Fibroblast of the aortic adventitia (primary cell): Measurements from ENCODE around the gene MMAA. TPM values are rescaled to one million over a fixed set of nuclear protein-coding genes. Genes with fewer than 3 reads are reported as not detected.
A peak's percentile ranks its signal among the peaks of the same experiment; 100 is the strongest.
"Not testable (repeated sequence)": the region's sequence is repeated elsewhere in the genome, so short reads cannot be mapped to it uniquely, and the experiment has no call there.

ENCODE experiments used
- DNase-seq: peaks from one replicate; pipeline ENCODE4 v3.0.0-alpha.2; 2010; ENCODE audit warnings: low read depth
- H3K4me3 ChIP-seq: 2 replicates; pipeline ENCODE4 v1.5.1; 2011; ENCODE audit warnings: low read depth, mild to moderate bottlenecking, control low read depth, low read length, moderate library complexity
- total RNA-seq: library from RNA; depleted of rRNA; stranded (reverse); fragments of >200 nt; gene quantifications from 2 replicates; pipeline ENCODE4 v1.2.3, GENCODE V29; 2012; ENCODE audit warnings: low replicate concordance
- TF ChIP-seq, protein P1 (sequence below): IDR thresholded peaks from 2 replicates; pipeline ENCODE4 v1.5.1; 2011; ENCODE audit warnings: mild to moderate bottlenecking, low read length, control low read depth, inconsistent platforms; ENCODE audit not compliant: insufficient read depth

MMAA gene
- total RNA-seq, 1 donor, result 9.2 TPM

DNA sequence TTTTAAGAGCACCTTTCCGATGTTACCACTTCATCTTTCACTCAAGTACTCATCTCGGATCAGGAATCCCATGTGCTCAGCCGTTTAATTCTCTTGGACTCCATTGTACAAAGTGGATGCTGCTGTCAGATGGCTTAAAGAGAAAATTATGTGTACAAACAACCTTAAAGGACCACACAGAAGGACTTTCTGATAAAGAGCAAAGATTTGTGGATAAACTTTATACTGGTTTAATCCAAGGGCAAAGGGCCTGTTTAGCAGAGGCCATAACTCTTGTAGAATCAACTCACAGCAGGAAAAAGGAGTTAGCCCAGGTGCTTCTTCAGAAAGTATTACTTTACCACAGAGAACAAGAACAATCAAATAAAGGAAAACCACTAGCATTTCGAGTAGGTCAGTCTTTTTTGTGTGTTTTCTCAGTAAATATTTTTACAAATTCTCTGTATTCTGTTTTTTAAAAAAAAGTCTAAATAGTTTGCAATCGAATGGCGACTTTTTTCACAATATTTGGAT is 20.1 kb downstream of the MMAA start:
- no peak overlapping the region for H3K4me3 ChIP-seq
- TF ChIP-seq, protein P1, sequence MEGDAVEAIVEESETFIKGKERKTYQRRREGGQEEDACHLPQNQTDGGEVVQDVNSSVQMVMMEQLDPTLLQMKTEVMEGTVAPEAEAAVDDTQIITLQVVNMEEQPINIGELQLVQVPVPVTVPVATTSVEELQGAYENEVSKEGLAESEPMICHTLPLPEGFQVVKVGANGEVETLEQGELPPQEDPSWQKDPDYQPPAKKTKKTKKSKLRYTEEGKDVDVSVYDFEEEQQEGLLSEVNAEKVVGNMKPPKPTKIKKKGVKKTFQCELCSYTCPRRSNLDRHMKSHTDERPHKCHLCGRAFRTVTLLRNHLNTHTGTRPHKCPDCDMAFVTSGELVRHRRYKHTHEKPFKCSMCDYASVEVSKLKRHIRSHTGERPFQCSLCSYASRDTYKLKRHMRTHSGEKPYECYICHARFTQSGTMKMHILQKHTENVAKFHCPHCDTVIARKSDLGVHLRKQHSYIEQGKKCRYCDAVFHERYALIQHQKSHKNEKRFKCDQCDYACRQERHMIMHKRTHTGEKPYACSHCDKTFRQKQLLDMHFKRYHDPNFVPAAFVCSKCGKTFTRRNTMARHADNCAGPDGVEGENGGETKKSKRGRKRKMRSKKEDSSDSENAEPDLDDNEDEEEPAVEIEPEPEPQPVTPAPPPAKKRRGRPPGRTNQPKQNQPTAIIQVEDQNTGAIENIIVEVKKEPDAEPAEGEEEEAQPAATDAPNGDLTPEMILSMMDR, result no peak
- DNase-seq, result no peak

DNA sequence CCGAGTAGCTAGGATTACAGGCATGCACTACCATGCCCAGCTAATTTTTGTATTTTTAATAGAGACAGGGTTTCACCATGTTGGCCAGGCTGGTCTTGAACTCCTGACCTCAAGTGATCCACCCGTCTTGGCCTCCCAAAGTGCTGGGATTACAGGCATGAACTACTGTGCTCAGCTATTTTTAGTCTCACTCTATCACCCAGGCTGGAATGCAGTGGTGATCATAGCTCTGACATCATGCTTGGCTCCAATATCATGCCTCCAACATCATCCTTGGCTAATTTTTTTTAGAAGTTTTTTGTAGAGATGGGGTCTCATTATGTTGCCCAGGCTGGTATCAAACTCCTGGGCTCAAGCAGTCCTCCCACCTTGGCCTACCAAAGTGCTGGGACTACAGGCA is 21.1 kb downstream of the MMAA start:
- peak; percentile 76 for DNase-seq
- not testable (repeated sequence) for H3K4me3 ChIP-seq

DNA sequence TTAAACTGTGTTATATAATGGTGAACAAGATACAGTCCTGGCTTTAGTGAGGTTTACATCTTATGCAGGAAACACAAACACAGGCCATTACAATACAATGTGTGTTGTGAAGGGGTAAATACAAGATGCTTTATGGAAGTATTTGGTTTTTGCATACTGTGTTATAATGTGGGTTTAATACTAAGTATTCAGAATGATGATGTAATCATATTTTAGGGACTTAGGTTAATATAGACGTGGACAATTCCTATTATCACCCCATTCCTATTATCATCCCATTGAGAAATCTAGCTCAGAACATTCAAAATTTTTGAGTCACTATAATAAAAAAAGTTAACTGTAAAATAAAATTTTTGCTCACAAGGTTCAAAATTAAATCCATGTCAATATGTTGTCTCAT is 24.1 kb downstream of the MMAA start:
- no peak for DNase-seq
- no peak overlapping the region for H3K4me3 ChIP-seq
- TF ChIP-seq, protein P1, result no peak

DNA sequence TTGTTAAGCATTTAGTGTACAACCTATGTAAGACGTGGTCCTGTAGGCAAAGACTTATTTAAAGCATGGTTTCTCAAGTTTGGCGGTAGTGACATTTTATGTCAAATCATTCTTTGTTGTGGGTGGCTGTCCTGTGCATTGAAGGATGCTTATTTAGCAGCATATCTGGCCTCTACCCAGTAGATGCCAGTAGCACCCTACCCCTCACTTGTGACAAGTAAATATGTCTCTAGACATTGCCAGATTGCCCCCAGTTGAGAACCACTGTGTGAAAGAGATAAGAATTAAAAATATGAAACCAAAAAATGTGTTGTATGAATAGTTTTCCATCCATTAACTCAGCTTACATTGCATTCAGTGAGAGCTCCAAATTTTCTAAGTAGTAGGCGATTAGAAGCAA is 25.5 kb downstream of the MMAA start:
- no peak for DNase-seq

DNA sequence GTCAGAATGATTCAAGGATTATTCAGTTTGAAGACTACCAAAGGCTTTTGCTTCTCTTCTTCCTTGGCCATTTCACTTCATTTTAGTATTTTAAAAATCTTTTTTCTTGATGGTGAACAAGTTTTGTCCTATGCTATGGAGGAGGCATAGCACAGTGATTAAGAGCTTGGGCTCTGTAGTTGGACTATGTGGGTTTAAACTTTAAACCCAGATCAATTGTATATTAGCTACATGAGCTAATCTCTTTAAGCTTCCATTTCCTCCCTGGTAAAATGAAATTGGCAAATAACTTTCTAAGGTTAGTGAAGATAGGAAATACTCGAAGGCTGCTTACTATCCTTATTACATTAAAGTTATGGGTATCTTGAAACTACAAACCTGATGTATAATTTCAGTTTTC is 37.0 kb downstream of the MMAA start:
- no peak overlapping the region for H3K4me3 ChIP-seq
- DNase-seq, result no peak
- TF ChIP-seq, protein P1, result no peak

More for the DNA sequence above, 25.5 kb downstream of the MMAA start:
- H3K4me3 ChIP-seq, result no peak overlapping the region
- TF ChIP-seq, protein P1, result no peak

DNA sequence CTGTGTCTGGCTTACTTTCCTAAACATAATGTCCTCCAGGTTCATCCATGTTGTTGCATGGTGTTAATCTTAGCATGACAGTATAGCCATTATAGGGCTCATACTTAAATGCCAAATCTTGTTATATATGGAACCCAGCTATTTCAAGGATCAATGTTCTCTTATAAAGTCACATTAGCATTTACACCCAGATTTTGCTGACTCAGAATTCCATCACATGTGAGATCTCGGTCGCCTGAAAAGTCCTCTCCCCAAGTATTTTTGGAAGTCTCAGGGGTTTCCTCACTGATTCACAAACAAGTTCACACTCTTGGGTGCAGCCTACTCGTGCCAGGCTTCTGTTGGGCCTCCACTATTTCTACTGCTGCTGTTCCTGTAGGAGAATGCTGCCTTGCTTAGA is 40.9 kb downstream of the MMAA start:
- no peak overlapping the region for H3K4me3 ChIP-seq
- DNase-seq, result no peak
- TF ChIP-seq, protein P1, result no peak

DNA sequence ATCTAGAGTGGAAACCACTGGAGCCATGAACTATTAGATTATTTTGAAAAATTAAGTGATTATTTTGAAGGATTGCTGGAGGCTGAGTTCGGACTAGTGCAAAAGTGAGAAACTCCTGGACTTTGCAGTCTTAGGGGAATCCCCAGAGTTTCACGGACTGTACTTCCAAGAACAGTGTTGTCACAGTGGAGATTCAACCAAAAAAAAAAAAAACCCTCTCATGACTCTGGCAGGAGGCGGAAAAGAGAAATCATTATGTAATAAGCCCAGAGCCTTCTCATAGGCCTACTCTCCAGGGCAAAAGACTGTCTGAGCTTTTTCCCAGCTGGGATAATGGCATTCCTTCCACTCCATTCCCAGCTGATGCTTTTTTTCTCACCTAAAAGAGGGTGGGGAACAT is 44.0 kb downstream of the MMAA start:
- H3K4me3 ChIP-seq, result no peak overlapping the region
- TF ChIP-seq, protein P1, result no peak
- DNase-seq, result peak; percentile 22
